GM12892 (cell line): ENCODE measurements around the gene GSS.

Experiments
- POLR2A ChIP-seq: IDR thresholded peaks from 2 replicates; pipeline ENCODE4 v1.6.1; 2011; ENCODE audit warnings: low read depth, low read length, control low read depth
- POLR2AphosphoS5 ChIP-seq: IDR thresholded peaks from 2 replicates; pipeline ENCODE4 v1.6.1; 2011; ENCODE audit warnings: low read depth, low read length, control low read depth

- TF ChIP-seq POLR2AphosphoS5 (no peak), POLR2A (no peak)
Measured at GRCh38 chr20:34928411-34928810, 27.2 kb downstream of the GSS start.
